Stimulated activated CD8-positive, alpha-beta memory T cell treated with anti-CD3 and anti-CD28 coated beads, Interleukin-4, amount 100 ng/mL, for 48 hours (primary cell): ENCODE data around the gene GUCY1A2.

Experiments
- DNase-seq: peaks from one replicate; pipeline ENCODE4 v3.0.0-alpha.2; 2020

GUCY1A2 gene

GRCh38 chr11:106624377-106624776 is 393.9 kb downstream of the GUCY1A2 start:
- DNase-seq = no peak
